Measurements from ENCODE around the gene KLHL40. TPM values are rescaled to one million over a fixed set of nuclear protein-coding genes. Genes with fewer than 3 reads are reported as not detected.

Gene KLHL40
- polyA plus RNA-seq, 1 donor from 2014 or later: not detected

GRCh38 chr3:42731476-42732195 lies 46.3 kb downstream of the KLHL40 start:
- TF ChIP-seq REST (IDR thresholded peaks at IDR 0.05; ENCODE audit: borderline replicate concordance) (no peak), SMC3 (conservative IDR thresholded peaks at IDR 0.05; ENCODE audit: poor library complexity) (no peak), EP300 (conservative IDR thresholded peaks at IDR 0.05; ENCODE audit: poor library complexity, severe bottlenecking) (no peak), POLR2AphosphoS5 (IDR thresholded peaks at IDR 0.05) (no peak), RAD21 (conservative IDR thresholded peaks at IDR 0.05) (no peak), TAF1 (IDR thresholded peaks at IDR 0.05; ENCODE audit: low read depth) (no peak), MXI1 (conservative IDR thresholded peaks at IDR 0.05; ENCODE audit: poor library complexity, severe bottlenecking) (no peak), EZH2 (IDR thresholded peaks at IDR 0.05; ENCODE audit: borderline replicate concordance, insufficient read depth, low read length, poor library complexity, severe bottlenecking) (no peak)
- TF ChIP-seq, protein P1, sequence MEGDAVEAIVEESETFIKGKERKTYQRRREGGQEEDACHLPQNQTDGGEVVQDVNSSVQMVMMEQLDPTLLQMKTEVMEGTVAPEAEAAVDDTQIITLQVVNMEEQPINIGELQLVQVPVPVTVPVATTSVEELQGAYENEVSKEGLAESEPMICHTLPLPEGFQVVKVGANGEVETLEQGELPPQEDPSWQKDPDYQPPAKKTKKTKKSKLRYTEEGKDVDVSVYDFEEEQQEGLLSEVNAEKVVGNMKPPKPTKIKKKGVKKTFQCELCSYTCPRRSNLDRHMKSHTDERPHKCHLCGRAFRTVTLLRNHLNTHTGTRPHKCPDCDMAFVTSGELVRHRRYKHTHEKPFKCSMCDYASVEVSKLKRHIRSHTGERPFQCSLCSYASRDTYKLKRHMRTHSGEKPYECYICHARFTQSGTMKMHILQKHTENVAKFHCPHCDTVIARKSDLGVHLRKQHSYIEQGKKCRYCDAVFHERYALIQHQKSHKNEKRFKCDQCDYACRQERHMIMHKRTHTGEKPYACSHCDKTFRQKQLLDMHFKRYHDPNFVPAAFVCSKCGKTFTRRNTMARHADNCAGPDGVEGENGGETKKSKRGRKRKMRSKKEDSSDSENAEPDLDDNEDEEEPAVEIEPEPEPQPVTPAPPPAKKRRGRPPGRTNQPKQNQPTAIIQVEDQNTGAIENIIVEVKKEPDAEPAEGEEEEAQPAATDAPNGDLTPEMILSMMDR (IDR thresholded peaks at IDR 0.05; ENCODE audit: poor library complexity, severe bottlenecking): no peak
- no peak overlapping the region for H3K27ac ChIP-seq (ENCODE audit: low read length)
- no peaks in the 10 kb centered on the region for H3K9me3 ChIP-seq (ENCODE audit: low read length)
- H4K20me1 ChIP-seq (ENCODE audit: insufficient read depth): no peaks in the 10 kb centered on the region
- H3K27me3 ChIP-seq (ENCODE audit: insufficient read depth, low read depth, low read length): no peaks in the 10 kb centered on the region
- no peaks in the 10 kb centered on the region for H3K36me3 ChIP-seq (ENCODE audit: insufficient read depth, low read length)
- H3K9ac ChIP-seq (ENCODE audit: low read length): no peak overlapping the region
- no peak overlapping the region for H3K4me3 ChIP-seq (ENCODE audit: low read length)
- no peak overlapping the region for H2AFZ ChIP-seq (ENCODE audit: low read depth, low read length)
- H3K9me2 ChIP-seq (ENCODE audit: insufficient read depth, low read length): no peaks in the 10 kb centered on the region
- H3K4me2 ChIP-seq (ENCODE audit: low read length): no peak overlapping the region
- no peaks in the 10 kb centered on the region for H3K79me2 ChIP-seq (replicated peaks; ENCODE audit: insufficient read depth, low read length)
- H3F3A ChIP-seq (ENCODE audit: insufficient read depth, low read length, poor library complexity, severe bottlenecking): no peaks in the 10 kb centered on the region

DNA sequence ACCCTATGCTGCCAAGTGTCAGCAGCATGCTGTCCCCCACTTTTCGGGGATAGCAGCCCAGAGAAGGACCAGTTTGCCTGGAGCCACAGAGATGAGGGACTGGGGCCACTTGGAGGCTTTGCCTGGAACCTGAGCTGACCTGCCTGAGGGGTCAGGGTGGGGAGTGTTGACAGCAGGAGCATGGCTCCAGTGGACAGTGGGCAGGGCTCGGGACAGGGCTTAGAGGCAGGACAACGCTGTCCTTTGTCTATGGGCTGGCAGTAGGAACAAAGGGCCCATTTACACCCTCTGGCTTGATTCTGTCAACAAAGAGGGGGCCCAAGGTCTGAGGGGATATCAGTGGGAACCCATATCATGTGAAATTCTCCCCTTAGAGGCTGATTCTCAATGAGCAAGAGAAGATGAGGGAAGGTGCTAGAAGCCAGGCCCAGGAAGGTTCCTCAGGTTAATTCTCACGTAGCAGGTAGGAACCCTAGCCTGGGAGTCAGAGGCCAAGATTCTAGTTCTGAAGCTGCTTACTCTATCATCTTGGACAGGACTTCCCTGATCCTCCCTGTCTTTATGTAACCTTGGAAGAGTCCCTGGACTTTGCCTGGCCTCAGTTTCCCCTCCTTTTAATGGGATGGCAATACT lies 47.0 kb downstream of the KLHL40 start:
- Histone ChIP-seq H4K20me1 (ENCODE audit: insufficient read depth) (no peaks in the 10 kb centered on the region), H3K27me3 (ENCODE audit: insufficient read depth, low read depth, low read length) (no peaks in the 10 kb centered on the region), H3K27ac (ENCODE audit: low read length) (no peak overlapping the region), H3K9ac (ENCODE audit: low read length) (no peak overlapping the region), H3K9me3 (ENCODE audit: low read length) (no peaks in the 10 kb centered on the region), H3F3A (ENCODE audit: insufficient read depth, low read length, poor library complexity, severe bottlenecking) (no peaks in the 10 kb centered on the region), H3K9me2 (ENCODE audit: insufficient read depth, low read length) (no peaks in the 10 kb centered on the region), H3K4me3 (ENCODE audit: low read length) (no peak overlapping the region), H2AFZ (ENCODE audit: low read depth, low read length) (no peak overlapping the region), H3K4me2 (ENCODE audit: low read length) (no peak overlapping the region), H3K36me3 (ENCODE audit: insufficient read depth, low read length) (no peaks in the 10 kb centered on the region), H3K79me2 (replicated peaks; ENCODE audit: insufficient read depth, low read length) (no peaks in the 10 kb centered on the region)
- TF ChIP-seq POLR2AphosphoS5 (IDR thresholded peaks at IDR 0.05) (no peak), SMC3 (conservative IDR thresholded peaks at IDR 0.05; ENCODE audit: poor library complexity) (no peak), REST (IDR thresholded peaks at IDR 0.05; ENCODE audit: borderline replicate concordance) (no peak), EZH2 (IDR thresholded peaks at IDR 0.05; ENCODE audit: borderline replicate concordance, insufficient read depth, low read length, poor library complexity, severe bottlenecking) (no peak), MXI1 (conservative IDR thresholded peaks at IDR 0.05; ENCODE audit: poor library complexity, severe bottlenecking) (no peak), RAD21 (conservative IDR thresholded peaks at IDR 0.05) (no peak), EP300 (conservative IDR thresholded peaks at IDR 0.05; ENCODE audit: poor library complexity, severe bottlenecking) (no peak), TAF1 (IDR thresholded peaks at IDR 0.05; ENCODE audit: low read depth) (no peak)
- TF ChIP-seq, protein P1 (IDR thresholded peaks at IDR 0.05; ENCODE audit: poor library complexity, severe bottlenecking): no peak
